ENCODE results near the gene MYO3B.
"Not testable (repeated sequence)": the region's sequence is repeated elsewhere in the genome, so short reads cannot be mapped to it uniquely, and the experiment has no call there.

The MYO3B gene

DNA sequence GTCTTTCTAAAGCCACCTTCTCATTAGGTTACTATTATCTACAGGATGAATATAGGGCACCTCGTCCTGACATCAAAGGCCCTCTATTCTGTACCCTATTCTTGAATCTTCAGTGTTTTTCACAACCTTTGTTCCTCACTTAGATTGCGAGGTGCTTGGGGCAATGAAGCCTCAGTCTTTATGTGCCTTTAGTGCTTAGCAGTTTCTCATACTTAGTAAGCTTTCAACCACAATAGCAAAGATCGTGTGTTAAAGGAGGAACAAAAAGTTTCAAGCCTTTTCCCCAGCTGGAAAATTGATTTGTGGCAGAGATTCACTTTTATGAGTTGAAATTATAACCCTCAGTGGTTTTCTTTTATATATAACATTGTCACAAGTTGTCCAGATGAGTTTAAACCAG, 226.9 kb downstream of the MYO3B start:
- Histone ChIP-seq H3K4me1 (ENCODE audit: control insufficient read depth, insufficient read depth, low read length) (no peaks in the 10 kb centered on the region), H3K4me3 (ENCODE audit: low read depth, low read length) (no peak overlapping the region), H3K27me3 (ENCODE audit: control insufficient read depth, insufficient read depth, low read length) (no peaks in the 10 kb centered on the region), H3K36me3 (ENCODE audit: control insufficient read depth, insufficient read depth, low read length) (no peaks in the 10 kb centered on the region), H3K9ac (ENCODE audit: low read depth, low read length) (no peak overlapping the region), H3K9me3 (ENCODE audit: control insufficient read depth, insufficient read depth, low read length) (no peaks in the 10 kb centered on the region)

DNA sequence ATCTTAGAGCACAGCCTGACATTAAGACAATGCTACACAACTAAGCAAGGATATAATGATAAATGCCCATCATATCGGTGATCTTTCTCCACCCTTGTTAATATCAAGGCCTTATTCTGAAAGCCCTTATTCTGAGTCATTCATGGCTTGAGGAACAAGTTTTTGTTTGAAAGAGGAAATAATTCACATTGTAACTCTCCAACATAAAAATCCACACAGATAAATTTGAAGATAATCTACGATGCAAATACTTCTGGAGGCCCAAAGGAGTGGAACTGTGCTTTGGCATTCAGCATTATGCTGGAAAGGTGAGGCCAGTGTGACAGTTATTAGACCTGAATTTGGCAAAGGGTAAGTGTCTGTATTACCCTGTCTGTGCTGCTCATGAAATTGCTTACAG, 227.4 kb downstream of the MYO3B start:
- H3K27me3 ChIP-seq (ENCODE audit: control insufficient read depth, insufficient read depth, low read length), result no peaks in the 10 kb centered on the region
- H3K4me3 ChIP-seq (ENCODE audit: low read depth, low read length), result no peak overlapping the region
- H3K36me3 ChIP-seq (ENCODE audit: control insufficient read depth, insufficient read depth, low read length), result no peaks in the 10 kb centered on the region
- H3K4me1 ChIP-seq (ENCODE audit: control insufficient read depth, insufficient read depth, low read length), result no peaks in the 10 kb centered on the region
- H3K9ac ChIP-seq (ENCODE audit: low read depth, low read length), result no peak overlapping the region
- H3K9me3 ChIP-seq (ENCODE audit: control insufficient read depth, insufficient read depth, low read length), result no peaks in the 10 kb centered on the region

DNA sequence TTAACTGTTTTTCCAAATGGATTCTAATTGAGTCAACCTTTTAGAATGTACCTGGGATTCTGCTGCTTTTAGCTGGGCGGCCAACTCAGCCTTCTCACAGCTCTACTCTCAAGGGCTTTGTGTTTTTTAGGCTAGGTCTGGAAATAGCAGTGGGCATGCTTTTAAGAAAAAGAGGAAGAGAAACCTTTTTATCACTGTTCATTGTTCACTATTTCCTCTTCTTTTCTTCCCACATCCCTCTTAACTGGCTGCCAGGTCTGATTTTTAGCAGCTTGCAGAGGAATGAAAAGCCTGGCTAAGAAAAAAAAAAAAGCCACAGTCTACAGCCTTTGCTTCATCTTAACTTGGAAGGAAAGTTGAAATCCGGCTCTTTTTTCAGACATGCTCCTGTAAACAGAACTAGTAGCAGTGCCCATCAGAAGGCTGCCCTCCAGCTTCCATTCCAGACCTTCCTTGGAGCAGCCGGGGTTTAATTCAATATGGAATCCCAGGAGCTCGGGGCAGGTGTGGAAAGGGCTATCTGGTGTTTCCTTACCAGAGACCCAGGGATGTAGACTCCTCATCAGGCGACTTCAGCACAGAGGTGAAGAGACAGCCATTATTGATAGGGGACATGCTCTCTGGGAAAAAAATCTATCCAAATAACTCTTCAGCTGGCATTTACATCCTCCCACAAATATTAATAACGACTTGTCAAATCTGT, 230.7 kb downstream of the MYO3B start:
- Histone ChIP-seq H3K9ac (ENCODE audit: low read depth, low read length) (no peak overlapping the region), H3K9me3 (ENCODE audit: control insufficient read depth, insufficient read depth, low read length) (no peaks in the 10 kb centered on the region), H3K36me3 (ENCODE audit: control insufficient read depth, insufficient read depth, low read length) (no peaks in the 10 kb centered on the region), H3K4me1 (ENCODE audit: control insufficient read depth, insufficient read depth, low read length) (peaks cover 4% of the 10 kb centered on the region), H3K4me3 (ENCODE audit: low read depth, low read length) (no peak overlapping the region), H3K27me3 (ENCODE audit: control insufficient read depth, insufficient read depth, low read length) (no peaks in the 10 kb centered on the region)

DNA sequence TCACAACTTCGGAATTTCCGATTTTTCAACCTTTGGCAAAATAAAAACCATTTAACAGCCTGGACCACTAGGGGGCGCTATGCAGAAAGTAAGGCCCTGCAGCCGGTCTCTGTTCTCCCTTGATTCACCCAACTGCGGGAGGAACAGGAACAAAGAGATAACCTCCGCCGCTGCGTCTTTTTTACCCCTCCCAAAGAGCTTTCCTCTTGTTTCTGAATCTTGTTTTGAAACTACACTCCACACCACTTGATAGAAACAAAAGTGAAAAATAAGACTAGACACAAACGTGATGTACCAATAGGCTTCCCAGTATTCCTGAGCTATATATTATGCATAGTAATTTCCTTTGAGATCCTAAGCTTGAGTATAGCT, 231.2 kb downstream of the MYO3B start:
- Histone ChIP-seq H3K9ac (ENCODE audit: low read depth, low read length) (no peak overlapping the region), H3K4me1 (ENCODE audit: control insufficient read depth, insufficient read depth, low read length) (peaks cover 4% of the 10 kb centered on the region), H3K36me3 (ENCODE audit: control insufficient read depth, insufficient read depth, low read length) (no peaks in the 10 kb centered on the region), H3K4me3 (ENCODE audit: low read depth, low read length) (no peak overlapping the region), H3K27me3 (ENCODE audit: control insufficient read depth, insufficient read depth, low read length) (no peaks in the 10 kb centered on the region), H3K9me3 (ENCODE audit: control insufficient read depth, insufficient read depth, low read length) (no peaks in the 10 kb centered on the region)

DNA sequence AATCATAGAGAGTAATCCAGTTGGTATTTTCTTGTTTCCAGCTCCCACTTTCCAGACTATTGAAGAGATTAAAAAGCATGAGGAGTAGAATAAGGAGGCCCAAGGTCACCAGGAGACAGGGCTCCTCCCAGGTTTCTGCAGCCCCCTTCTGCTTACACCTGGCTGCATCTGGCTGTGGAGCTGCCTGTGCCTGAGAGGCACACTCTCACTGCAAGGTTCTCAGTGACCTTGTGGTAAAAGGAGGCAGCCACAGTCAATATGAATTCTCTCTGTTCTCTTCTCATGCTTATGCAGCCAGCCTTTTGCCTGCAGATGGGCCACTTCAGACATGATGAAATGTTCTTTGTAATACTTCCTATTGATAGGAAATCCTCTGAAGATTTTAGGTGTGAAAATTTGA, 233.7 kb downstream of the MYO3B start:
- Histone ChIP-seq H3K4me1 (ENCODE audit: control insufficient read depth, insufficient read depth, low read length) (peaks cover 4% of the 10 kb centered on the region), H3K36me3 (ENCODE audit: control insufficient read depth, insufficient read depth, low read length) (no peaks in the 10 kb centered on the region), H3K9me3 (ENCODE audit: control insufficient read depth, insufficient read depth, low read length) (no peaks in the 10 kb centered on the region), H3K27me3 (ENCODE audit: control insufficient read depth, insufficient read depth, low read length) (no peaks in the 10 kb centered on the region), H3K9ac (ENCODE audit: low read depth, low read length) (no peak overlapping the region), H3K4me3 (ENCODE audit: low read depth, low read length) (no peak overlapping the region)

DNA sequence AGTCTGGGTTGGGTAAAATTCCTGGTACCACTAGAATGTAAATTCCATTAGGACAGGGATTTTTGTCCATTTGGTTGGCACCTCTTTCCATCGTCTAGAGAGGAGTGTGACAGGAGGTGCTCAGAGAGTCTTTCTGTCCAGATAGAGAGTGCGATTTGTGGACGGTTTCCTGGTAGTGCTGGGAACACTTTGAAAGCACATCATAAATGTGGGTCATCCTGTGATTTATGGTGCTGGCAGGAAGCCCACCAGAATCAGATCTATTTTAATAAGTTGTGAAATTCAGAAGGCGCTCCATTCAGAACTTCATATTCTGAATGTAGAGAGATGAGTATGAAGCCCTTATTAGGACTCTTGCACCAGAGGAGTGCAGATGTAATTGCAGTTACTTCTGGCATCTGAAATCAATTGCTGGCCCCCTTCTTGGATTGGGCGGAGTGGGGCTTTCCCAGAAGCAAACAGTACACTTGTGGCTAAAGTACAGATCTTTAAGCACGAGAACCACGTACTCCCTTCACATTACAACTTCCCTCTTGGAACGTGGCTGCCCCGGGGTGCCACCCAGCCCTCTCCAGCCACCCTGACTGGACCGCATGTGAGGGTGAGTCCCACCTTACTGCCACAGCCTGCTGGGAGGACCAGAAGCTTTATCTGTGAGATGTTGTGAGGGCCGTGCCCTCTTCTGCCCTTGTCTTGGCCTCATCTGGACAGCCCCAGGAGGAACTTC, 243.2 kb downstream of the MYO3B start:
- no peak overlapping the region for H3K4me3 ChIP-seq (ENCODE audit: low read depth, low read length)
- H3K9me3 ChIP-seq (ENCODE audit: control insufficient read depth, insufficient read depth, low read length), result no peaks in the 10 kb centered on the region
- no peaks in the 10 kb centered on the region for H3K4me1 ChIP-seq (ENCODE audit: control insufficient read depth, insufficient read depth, low read length)
- no peaks in the 10 kb centered on the region for H3K36me3 ChIP-seq (ENCODE audit: control insufficient read depth, insufficient read depth, low read length)
- no peak overlapping the region for H3K9ac ChIP-seq (ENCODE audit: low read depth, low read length)
- H3K27me3 ChIP-seq (ENCODE audit: control insufficient read depth, insufficient read depth, low read length), result peaks cover 2% of the 10 kb centered on the region

DNA sequence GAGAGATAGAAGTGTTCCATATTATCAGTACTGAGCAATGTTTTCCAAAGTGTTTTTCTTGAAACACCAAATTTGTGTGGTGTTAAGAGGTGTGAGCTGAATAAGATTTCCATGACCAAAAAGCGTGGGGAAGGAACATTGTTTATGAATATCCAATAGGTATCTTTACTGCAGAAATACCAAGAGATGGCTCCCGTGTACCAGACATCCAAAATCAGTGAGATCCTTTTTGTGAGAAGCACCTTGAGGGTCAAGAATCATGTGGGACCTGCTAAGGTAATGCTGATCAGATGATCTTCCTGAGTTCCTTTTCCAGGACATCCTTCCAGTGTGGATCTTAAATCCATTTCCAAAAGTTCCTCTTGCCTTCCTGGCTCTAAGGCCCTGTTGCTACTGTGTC, 246.0 kb downstream of the MYO3B start:
- Histone ChIP-seq H3K9me3 (ENCODE audit: control insufficient read depth, insufficient read depth, low read length) (no peaks in the 10 kb centered on the region), H3K4me1 (ENCODE audit: control insufficient read depth, insufficient read depth, low read length) (no peaks in the 10 kb centered on the region), H3K36me3 (ENCODE audit: control insufficient read depth, insufficient read depth, low read length) (no peaks in the 10 kb centered on the region), H3K9ac (ENCODE audit: low read depth, low read length) (no peak overlapping the region), H3K27me3 (ENCODE audit: control insufficient read depth, insufficient read depth, low read length) (peaks cover 2% of the 10 kb centered on the region), H3K4me3 (ENCODE audit: low read depth, low read length) (no peak overlapping the region)

DNA sequence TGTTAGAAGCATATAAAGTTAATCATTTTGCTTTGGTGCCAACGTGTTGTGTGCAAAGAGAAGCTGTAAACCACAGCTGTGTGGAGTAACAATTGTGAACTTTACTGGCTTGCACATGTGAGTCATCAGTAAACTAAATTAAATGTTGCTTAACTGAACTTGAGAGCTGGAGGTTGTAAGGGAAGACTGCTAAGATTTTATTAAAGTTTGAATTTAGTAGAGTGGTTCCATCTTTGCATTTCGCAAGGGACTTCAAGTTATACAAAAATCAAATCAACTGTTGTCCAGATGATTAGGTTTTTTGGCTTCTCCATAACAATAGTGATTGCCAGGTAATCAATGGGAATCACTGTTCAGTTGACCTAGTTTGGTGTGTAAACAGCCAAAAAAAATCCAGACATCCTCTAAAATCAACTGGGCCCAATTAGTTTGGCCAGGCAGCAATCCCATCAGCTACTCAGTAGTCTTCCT, 247.4 kb downstream of the MYO3B start:
- H3K9ac ChIP-seq (ENCODE audit: low read depth, low read length), result no peak overlapping the region
- no peak overlapping the region for H3K4me3 ChIP-seq (ENCODE audit: low read depth, low read length)

DNA sequence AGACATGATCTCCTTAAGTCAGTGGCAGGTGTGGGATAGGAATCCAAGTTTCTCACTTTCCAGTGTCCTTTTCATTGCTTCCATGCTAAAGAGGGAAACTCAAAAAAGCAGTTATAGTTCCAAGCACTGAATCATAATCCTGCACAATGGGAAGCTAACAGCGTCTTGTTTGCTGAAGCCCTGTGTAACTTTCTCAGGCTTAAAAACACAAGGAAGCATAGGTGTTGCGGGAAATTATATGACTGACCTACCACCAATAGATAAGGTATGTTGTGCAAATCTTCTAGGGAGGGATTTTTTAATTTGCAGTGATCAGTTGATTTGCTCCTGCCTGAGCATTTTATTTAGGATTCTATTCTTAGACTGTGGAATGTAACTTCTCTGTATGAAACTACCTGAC, 250.9 kb downstream of the MYO3B start:
- Histone ChIP-seq H3K4me3 (ENCODE audit: low read depth, low read length) (no peak overlapping the region), H3K27me3 (ENCODE audit: control insufficient read depth, insufficient read depth, low read length) (no peaks in the 10 kb centered on the region), H3K9ac (ENCODE audit: low read depth, low read length) (no peak overlapping the region), H3K4me1 (ENCODE audit: control insufficient read depth, insufficient read depth, low read length) (no peaks in the 10 kb centered on the region), H3K36me3 (ENCODE audit: control insufficient read depth, insufficient read depth, low read length) (no peaks in the 10 kb centered on the region), H3K9me3 (ENCODE audit: control insufficient read depth, insufficient read depth, low read length) (no peaks in the 10 kb centered on the region)

More for the DNA sequence above, 247.4 kb downstream of the MYO3B start:
- H3K27me3 ChIP-seq (ENCODE audit: control insufficient read depth, insufficient read depth, low read length), result peaks cover 2% of the 10 kb centered on the region
- H3K4me1 ChIP-seq (ENCODE audit: control insufficient read depth, insufficient read depth, low read length), result no peaks in the 10 kb centered on the region
- no peaks in the 10 kb centered on the region for H3K36me3 ChIP-seq (ENCODE audit: control insufficient read depth, insufficient read depth, low read length)
- H3K9me3 ChIP-seq (ENCODE audit: control insufficient read depth, insufficient read depth, low read length), result no peaks in the 10 kb centered on the region

DNA sequence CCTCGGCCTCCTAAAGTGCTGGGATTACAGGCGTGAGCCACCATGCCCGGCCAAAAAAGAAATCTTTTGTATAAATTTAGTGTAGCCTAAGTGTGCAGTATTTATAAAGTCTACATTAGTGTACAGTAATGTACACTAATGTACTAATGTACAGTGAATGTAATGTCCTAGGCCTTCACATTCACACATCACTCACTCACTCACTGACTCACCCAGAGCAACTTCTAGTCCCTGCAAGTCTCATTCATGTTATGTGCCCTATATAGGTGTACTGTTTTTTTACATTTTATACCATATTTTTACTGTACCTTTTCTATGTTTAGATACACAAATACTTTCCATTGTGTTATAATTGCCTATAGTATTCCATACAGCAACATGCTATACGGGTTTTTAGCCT, 254.9 kb downstream of the MYO3B start:
- Histone ChIP-seq H3K4me3 (ENCODE audit: low read depth, low read length) (no peak overlapping the region), H3K9me3 (ENCODE audit: control insufficient read depth, insufficient read depth, low read length) (no peaks in the 10 kb centered on the region), H3K9ac (ENCODE audit: low read depth, low read length) (no peak overlapping the region), H3K4me1 (ENCODE audit: control insufficient read depth, insufficient read depth, low read length) (peaks cover 28% of the 10 kb centered on the region), H3K27me3 (ENCODE audit: control insufficient read depth, insufficient read depth, low read length) (no peaks in the 10 kb centered on the region), H3K36me3 (ENCODE audit: control insufficient read depth, insufficient read depth, low read length) (no peaks in the 10 kb centered on the region)

DNA sequence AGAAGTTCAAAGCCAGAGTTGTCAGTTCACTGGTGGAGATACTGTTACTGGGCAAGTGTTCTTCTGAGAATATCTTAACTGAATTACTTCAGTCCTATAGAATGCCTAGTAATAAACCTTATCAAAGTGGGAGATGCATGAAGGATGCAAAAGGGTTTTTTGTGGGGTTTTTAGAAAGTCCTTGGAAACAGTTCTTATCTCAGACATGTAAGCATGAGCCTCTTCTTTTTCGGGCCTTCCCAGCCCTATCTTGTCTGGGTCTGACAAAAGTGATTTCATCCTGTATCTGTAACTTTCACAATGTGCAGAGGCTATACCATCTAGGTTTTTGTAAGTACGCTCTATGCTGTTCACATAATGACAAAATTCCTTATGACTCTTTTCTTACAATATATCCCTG, 255.5 kb downstream of the MYO3B start:
- H3K9ac ChIP-seq (ENCODE audit: low read depth, low read length), result no peak overlapping the region
- no peaks in the 10 kb centered on the region for H3K27me3 ChIP-seq (ENCODE audit: control insufficient read depth, insufficient read depth, low read length)
- no peaks in the 10 kb centered on the region for H3K9me3 ChIP-seq (ENCODE audit: control insufficient read depth, insufficient read depth, low read length)
- H3K36me3 ChIP-seq (ENCODE audit: control insufficient read depth, insufficient read depth, low read length), result no peaks in the 10 kb centered on the region
- peaks cover 28% of the 10 kb centered on the region for H3K4me1 ChIP-seq (ENCODE audit: control insufficient read depth, insufficient read depth, low read length)
- no peak overlapping the region for H3K4me3 ChIP-seq (ENCODE audit: low read depth, low read length)

DNA sequence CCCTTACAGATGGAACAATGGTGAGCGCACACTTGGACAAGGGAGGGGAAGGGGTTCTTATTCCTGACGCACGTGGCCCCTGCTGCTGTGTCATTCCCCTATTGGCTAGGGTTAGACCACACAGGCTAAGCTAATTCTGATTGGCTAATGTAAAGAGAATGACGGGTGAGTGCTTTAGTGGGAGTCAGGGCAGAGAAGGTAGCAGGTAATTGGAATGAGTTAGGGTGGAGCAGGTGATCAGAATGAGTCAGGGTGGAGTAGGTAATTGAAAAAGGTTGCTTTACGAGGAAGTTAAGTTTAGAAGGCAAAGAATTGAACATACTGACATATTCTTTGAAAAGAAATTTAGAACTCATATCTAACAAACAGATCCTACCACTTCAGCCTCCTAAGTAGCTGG, 256.4 kb downstream of the MYO3B start:
- peaks cover 28% of the 10 kb centered on the region for H3K4me1 ChIP-seq (ENCODE audit: control insufficient read depth, insufficient read depth, low read length)
- H3K9me3 ChIP-seq (ENCODE audit: control insufficient read depth, insufficient read depth, low read length); H3K4me3 ChIP-seq (ENCODE audit: low read depth, low read length); H3K9ac ChIP-seq (ENCODE audit: low read depth, low read length); H3K27me3 ChIP-seq (ENCODE audit: control insufficient read depth, insufficient read depth, low read length); H3K36me3 ChIP-seq (ENCODE audit: control insufficient read depth, insufficient read depth, low read length): not testable (repeated sequence)

All from iPS-15b (cell line).